Ovary (tissue), 3 donors: ENCODE data around the gene NR1D2.
A peak's percentile ranks its signal among the peaks of the same experiment; 100 is the strongest.

Experiments used
- EP300 ChIP-seq: sonication (generic); formaldehyde crosslinking; IDR thresholded peaks from one replicate; pipeline ENCODE4 v1.6.1; 2017; ENCODE audit warnings: antibody characterized with exemption
- POLR2A ChIP-seq: fragments of 450-650 bp; IDR thresholded peaks from one replicate; pipeline ENCODE4 v1.6.1; 2017; ENCODE audit warnings: antibody characterized with exemption, mild to moderate bottlenecking, moderate library complexity
- TF ChIP-seq, protein P1 (sequence below), 3 donors: fragments of 450-650 bp in 2 of 3; fragments of 200-600 bp in 1 of 3; IDR thresholded peaks; one replicate each; pipeline versions ENCODE4 v1.5.1 to v1.8.0; 2016 to 2022; ENCODE audit warnings: antibody characterized with exemption in 3 of 3, mild to moderate bottlenecking in 1 of 3
- donor health status: DM: no; HTN: no; CAD: no.

DNA sequence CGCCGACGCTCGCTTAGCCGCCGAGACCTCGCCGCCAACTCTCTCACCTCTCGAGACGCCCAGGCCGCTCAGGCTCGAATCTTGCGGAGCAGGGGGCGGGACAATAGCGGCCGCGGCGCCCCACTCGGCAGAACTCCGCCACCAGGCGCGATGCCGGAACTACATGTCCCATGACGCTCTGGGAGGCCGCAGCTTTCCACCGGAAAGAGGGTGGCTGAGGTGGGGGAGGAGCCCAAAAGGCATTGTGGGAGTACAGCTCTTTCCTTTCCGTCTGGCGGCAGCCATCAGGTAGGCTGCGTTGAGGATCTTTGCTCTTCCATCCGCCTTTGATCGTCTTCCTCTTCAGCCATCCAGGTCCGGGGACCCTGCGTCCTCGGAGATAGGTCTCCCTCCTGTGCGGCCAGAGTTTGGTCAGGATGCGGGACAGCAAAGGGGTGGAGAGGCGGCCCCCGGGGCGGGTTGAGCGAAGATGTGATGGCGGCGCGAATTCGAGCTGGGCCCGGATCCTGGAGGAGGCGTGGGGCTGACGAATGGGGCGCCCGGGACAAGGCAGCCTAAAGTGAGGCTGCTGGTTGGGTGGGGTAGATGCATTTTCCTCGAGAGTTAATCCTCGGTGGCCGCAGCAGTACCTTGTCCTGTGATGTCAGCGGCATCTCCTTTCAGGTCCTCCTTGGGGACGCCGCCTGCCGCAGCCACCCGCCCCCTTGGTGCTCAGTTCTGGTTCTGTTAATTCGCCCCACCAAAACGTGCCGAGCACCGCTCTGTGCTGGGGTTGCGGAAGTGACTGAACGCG is 28.0 kb upstream of the NR1D2 start, which contains the start of the genes NKIRAS1 and RPL15:
- TF ChIP-seq, protein P1, sequence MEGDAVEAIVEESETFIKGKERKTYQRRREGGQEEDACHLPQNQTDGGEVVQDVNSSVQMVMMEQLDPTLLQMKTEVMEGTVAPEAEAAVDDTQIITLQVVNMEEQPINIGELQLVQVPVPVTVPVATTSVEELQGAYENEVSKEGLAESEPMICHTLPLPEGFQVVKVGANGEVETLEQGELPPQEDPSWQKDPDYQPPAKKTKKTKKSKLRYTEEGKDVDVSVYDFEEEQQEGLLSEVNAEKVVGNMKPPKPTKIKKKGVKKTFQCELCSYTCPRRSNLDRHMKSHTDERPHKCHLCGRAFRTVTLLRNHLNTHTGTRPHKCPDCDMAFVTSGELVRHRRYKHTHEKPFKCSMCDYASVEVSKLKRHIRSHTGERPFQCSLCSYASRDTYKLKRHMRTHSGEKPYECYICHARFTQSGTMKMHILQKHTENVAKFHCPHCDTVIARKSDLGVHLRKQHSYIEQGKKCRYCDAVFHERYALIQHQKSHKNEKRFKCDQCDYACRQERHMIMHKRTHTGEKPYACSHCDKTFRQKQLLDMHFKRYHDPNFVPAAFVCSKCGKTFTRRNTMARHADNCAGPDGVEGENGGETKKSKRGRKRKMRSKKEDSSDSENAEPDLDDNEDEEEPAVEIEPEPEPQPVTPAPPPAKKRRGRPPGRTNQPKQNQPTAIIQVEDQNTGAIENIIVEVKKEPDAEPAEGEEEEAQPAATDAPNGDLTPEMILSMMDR (IDR thresholded peaks at IDR 0.05): peak; percentile 58 to 95 (median 92)
- peak; percentile 99 for TF ChIP-seq POLR2A
- peak; percentile 3 for TF ChIP-seq EP300
